Measurements from ENCODE around the gene GAS6. TPM values are rescaled to one million over a fixed set of nuclear protein-coding genes. Genes with fewer than 3 reads are reported as not detected.

Gene GAS6
- total and polyA plus RNA-seq, 12 donors: 7.1 to 109 (median 82.9) TPM

DNA sequence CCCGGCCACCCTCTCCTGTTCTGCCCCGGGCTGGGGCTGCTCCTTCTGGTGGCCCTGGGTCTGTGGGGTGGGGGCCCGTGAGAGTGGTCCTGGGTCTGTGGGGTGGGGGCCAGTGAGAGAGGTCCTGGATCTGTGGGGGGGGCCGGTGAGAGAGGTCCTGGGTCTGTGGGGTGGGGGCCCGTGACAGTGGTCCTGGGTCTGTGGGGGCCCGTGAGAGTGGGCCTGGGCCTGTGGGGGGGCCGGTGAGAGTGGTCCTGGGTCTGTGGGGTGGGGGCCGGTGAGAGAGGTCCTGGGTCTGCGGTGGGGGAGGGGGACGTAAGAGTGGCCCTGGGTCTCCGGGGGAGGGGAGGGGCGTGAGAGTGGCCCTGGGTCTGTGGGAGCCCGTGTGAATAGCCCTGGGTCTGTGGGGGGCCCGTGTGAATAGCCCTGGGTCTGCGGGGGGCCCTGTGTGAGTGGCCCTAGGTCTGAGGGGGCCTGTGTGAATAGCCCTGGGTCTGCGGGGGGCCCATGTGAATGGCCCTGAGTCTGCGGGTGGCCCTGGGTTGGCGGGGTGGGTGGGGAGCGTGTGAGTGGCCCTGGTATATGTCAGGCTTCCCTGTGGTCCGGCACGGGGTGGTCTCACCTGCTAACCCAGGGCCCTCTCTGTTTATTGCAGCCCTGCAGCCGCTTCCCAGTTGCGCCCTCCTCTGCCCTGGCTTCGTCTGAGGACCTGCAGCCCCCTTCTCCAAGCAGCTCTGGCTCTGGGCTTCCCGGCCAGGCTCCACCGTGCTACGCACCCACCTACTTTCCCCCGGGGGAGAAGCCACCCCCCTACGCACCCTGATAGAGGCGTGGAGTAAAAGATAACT is 52.6 kb downstream of the GAS6 start:
- no peaks in the 10 kb centered on the region for H3K9me3 ChIP-seq (replicated peaks in 1 of 3)
- 79 to 86% (median 81%) methylated on average over 20 to 30 of the region's 30 CpGs for WGBS, 4 donors
- H3K27ac ChIP-seq: no peak overlapping the region
- intact Hi-C loops (cut with DNase I): no loop called here
- H3K4me1 ChIP-seq (replicated peaks in 1 of 2): no peaks in the 10 kb centered on the region
- H3K4me3 ChIP-seq: no peak overlapping the region
- H3K36me3 ChIP-seq (replicated peaks in 1 of 2): no peaks in the 10 kb centered on the region
- TF ChIP-seq, protein P1, sequence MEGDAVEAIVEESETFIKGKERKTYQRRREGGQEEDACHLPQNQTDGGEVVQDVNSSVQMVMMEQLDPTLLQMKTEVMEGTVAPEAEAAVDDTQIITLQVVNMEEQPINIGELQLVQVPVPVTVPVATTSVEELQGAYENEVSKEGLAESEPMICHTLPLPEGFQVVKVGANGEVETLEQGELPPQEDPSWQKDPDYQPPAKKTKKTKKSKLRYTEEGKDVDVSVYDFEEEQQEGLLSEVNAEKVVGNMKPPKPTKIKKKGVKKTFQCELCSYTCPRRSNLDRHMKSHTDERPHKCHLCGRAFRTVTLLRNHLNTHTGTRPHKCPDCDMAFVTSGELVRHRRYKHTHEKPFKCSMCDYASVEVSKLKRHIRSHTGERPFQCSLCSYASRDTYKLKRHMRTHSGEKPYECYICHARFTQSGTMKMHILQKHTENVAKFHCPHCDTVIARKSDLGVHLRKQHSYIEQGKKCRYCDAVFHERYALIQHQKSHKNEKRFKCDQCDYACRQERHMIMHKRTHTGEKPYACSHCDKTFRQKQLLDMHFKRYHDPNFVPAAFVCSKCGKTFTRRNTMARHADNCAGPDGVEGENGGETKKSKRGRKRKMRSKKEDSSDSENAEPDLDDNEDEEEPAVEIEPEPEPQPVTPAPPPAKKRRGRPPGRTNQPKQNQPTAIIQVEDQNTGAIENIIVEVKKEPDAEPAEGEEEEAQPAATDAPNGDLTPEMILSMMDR (IDR thresholded peaks at IDR 0.05): no peak
- TF ChIP-seq POLR2A (IDR thresholded peaks at IDR 0.05): no peak
- no peak for DNase-seq
- H3K27me3 ChIP-seq: no peaks in the 10 kb centered on the region

DNA sequence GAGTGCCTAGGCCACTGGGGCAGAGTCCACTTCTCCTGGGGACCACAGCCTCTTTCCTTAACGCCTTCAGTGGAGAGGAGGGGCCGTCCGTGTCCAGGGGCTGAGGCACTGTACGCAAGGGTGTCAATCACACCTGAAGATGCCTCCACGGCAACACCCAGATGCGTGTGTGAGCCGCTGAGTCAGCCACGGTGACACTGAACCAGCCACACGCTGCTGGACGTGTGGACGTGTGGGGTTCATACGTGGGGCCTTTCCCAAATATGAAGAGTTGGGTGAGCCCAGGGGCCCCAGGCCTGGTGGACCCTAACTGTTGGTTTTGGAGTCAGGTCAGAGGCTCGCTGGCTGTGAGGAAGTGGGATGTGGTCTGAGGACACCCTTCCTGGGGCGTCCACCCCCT is 53.2 kb downstream of the GAS6 start:
- Histone ChIP-seq H3K36me3 (replicated peaks in 1 of 2) (no peaks in the 10 kb centered on the region), H3K27me3 (no peaks in the 10 kb centered on the region), H3K9me3 (replicated peaks in 1 of 3) (no peaks in the 10 kb centered on the region), H3K4me1 (replicated peaks in 1 of 2) (no peaks in the 10 kb centered on the region), H3K27ac (no peak overlapping the region), H3K4me3 (no peak overlapping the region)
- DNase-seq: no peak
- WGBS, 4 donors: 85 to 93% (median 91%) methylated on average over 5 to 14 of the region's 14 CpGs
- intact Hi-C loops (cut with DNase I): no loop called here
- TF ChIP-seq, protein P1 (IDR thresholded peaks at IDR 0.05): no peak
- TF ChIP-seq POLR2A (IDR thresholded peaks at IDR 0.05): no peak

DNA sequence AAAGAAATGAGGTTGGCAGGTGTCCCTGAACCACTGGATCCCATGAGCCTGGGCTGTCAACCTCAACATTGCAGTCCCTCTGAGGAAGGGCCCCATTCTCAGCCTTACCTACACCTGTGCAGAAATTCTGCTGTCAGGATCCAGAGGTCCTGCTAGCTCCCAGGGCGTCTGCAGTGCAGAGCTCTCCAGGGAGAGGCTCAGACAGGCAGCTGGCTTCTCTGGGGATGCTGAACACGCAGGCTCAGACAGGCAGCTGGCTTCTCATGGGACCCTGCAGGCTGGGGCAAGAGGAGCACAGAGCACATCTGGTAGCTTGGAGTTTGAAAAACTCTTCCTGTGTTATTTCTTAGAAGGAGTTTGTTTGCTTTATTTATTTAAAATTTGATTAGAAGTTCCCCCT is 53.9 kb downstream of the GAS6 start:
- no peaks in the 10 kb centered on the region for H3K4me1 ChIP-seq (replicated peaks in 1 of 2)
- no peak for DNase-seq
- TF ChIP-seq, protein P1 (IDR thresholded peaks at IDR 0.05): no peak
- TF ChIP-seq POLR2A (IDR thresholded peaks at IDR 0.05): no peak
- intact Hi-C loops (cut with DNase I): no loop called here
- 57 to 78% (median 76%) methylated on average over 2 of the region's 2 CpGs for WGBS, 4 donors
- H3K27me3 ChIP-seq: no peaks in the 10 kb centered on the region
- no peaks in the 10 kb centered on the region for H3K36me3 ChIP-seq (replicated peaks in 1 of 2)
- no peak overlapping the region for H3K27ac ChIP-seq
- H3K9me3 ChIP-seq (replicated peaks in 1 of 3): no peaks in the 10 kb centered on the region
- no peak overlapping the region for H3K4me3 ChIP-seq

DNA sequence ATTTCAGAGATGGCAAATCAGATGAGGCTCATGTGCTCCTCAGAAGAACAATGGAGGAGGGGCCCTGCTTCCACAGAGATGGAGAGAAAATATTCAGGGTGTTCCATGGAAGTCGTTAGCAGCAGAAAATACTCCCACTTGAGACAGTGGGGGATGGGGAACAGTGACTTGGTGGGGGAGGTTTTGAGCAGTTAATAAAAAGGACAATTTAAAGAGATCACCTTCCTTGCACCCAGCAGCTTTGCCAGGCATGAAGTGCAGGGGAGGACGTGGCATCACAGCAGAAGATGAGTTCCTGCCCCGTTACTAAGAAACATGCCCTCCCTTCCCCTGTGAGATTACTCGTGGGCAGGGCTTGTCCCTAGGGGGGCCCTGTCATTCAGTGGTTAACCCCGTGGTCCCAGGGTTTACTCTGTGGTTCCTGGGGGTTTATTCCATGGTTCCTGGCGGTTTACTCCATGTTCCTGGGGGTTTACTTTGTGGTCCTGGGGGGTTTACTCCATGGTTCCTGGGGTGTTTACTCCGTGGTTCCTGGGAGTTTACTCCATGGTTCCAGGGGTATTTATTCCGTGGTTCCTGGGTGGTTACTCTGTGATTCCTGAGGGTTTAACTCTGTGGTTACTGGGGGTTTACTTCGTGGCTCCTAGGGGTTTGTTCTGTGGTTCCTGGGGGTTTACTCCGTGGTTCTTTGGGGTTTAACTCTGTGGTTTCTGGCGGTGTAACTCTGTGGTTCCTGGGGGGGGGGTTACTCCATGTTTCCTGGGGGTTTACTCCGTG is 55.6 kb downstream of the GAS6 start:
- intact Hi-C loops (cut with DNase I): no loop called here
- TF ChIP-seq, protein P1 (IDR thresholded peaks at IDR 0.05): no peak
- TF ChIP-seq POLR2A (IDR thresholded peaks at IDR 0.05): no peak
- Histone ChIP-seq H3K9me3 (replicated peaks in 1 of 3) (no peaks in the 10 kb centered on the region), H3K27ac (no peak overlapping the region), H3K4me1 (replicated peaks in 1 of 2) (no peaks in the 10 kb centered on the region), H3K4me3 (no peak overlapping the region), H3K27me3 (no peaks in the 10 kb centered on the region), H3K36me3 (replicated peaks in 1 of 2) (no peaks in the 10 kb centered on the region)
- DNase-seq: no peak
- WGBS, 4 donors: 80 to 85% (median 83%) methylated on average over 12 of the region's 12 CpGs

Measured in adrenal gland (tissue), 12 donors.